Measurements from ENCODE around the gene HBE1. TPM values are rescaled to one million over a fixed set of nuclear protein-coding genes. Genes with fewer than 3 reads are reported as not detected.

The HBE1 gene
- polyA plus RNA-seq, 12 donors = 1.4 to 85.4 (median 19.9) TPM; not detected in 1

DNA sequence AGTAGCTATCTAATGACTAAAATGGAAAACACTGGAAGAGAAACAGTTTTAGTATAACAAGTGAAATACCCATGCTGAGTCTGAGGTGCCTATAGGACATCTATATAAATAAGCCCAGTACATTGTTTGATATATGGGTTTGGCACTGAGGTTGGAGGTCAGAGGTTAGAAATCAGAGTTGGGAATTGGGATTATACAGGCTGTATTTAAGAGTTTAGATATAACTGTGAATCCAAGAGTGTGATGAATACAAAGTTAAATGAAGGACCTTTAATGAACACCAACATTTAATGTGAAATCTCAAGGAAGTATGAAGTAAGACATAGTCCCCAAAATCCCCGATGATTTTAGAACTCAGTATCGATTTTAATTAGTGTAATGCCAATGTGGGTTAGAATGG is 32.3 kb downstream of the HBE1 start:
- DNase-seq = no peak

DNA sequence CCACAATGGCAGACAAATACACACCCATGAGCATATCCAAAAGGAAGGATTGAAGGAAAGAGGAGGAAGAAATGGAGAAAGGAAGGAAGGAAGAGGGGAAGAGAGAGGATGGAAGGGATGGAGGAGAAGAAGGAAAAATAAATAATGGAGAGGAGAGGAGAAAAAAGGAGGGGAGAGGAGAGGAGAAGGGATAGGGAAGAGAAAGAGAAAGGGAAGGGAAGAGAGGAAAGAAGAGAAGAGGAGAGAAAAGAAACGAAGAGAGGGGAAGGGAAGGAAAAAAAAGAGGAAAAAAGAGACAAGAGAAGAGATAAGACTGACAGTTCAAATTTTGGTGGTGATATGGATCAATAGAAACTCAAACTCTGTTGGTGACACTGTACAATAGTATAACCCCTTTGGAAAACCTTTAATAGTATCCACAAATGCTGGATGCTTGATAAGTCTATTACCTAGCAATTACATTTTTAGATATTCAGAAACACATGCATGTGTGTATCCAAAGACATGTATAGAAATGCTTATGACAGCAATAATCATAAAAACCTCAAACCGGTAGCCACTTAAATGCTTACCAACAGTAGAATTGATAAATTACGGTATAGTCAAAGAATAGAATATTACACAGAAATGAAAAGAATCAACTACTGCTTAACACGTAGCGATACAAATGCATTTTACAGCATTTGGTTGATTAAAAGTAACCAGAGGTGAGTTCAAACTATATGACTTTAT is 34.2 kb downstream of the HBE1 start:
- DNase-seq = no peak

DNA sequence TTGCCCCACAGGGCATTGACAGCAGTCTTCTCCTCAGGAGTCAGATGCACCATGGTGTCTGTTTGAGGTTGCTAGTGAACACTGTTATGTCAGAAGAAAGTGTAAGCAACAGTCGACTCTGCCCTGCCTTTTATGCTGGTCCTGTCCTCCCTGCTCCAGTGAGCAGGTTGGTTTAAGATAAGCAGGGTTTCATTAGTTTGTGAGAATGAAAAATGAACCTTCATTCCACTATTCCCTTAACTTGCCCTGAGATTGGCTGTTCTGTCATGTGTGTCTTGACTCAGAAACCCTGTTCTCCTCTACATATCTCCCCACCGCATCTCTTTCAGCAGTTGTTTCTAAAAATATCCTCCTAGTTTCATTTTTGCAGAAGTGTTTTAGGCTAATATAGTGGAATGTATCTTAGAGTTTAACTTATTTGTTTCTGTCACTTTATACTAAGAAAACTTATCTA is 35.3 kb downstream of the HBE1 start, which contains the start of gene HBD:
Gene HBD, minus strand, starts transcription at position 103 of the 454 bp plus-strand sequence. Its CDS starts 50 bp downstream, at position 53.
- no peak for DNase-seq

DNA sequence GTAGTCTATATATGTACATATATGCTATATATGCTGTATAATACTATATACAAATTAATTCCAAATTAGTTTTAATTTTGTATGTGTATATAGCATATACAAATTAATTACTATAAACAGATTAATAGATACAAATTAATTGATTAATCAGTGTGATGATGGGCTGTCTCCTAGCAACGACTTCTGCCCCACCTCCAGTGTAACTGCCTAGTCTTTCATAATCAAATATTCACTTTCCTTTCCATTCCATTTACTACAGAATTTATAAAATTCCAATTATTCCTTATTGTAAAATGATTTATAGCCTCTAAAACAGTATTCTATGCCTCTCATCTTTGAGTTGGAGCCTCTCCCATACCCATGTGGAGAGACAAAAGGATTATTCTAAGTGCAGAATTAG is 36.4 kb downstream of the HBE1 start:
- no peak for DNase-seq

DNA sequence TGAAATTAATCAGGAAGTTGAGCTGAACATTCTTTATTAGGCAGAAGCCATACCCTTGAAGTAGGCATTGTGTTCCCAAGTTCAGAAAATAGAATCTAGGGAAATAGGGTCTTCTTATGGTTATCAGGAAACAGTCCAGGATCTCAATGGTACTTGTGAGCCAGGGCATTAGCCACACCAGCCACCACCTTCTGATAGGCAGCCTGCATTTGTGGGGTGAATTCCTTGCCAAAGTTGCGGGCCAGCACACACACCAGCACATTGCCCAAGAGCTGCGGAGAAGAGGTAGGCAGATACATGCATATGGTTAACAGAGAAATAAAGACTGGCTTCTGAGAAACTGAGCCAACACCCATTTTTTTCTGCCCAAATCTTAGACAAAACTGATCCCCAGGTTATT is 36.9 kb downstream of the HBE1 start:
- no peak for DNase-seq

DNA sequence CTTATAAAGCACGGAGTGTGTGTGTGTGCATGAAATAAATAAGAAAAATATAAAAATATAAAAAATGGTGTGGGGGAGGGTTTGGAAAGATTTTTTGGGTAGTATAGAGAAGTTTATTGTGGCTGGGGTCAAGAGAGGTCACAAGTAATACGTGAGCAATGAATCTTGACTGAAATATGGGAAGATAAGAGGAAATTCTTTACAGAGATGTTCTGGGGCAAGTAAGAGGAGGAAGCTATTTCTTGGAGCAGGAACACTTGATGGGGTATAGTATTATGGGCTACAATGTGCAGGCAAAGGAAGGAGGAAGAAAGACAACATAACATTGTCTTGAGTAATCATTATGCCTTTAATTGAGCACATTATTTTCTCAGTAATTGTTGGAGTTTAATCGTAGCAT is 37.6 kb downstream of the HBE1 start:
- DNase-seq = no peak

DNA sequence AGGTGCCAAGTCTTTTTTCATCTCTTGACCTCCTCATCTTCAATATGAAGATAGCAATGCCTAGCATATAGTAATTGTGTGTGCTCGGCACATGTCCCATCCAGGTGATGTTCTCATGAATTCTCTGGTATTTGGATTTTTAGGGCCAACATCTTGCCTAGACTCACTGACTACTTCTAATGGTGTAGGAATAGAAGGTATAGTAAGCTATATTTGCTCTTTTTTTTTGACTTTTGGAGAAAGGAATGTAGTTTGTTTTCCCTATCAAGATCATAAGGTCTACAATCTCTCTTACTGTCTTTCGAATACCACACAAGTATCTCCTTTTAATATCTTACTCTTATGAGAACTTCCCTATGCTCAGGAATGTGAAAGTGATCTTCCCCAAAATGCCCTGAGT is 38.6 kb downstream of the HBE1 start:
- DNase-seq = no peak

DNA sequence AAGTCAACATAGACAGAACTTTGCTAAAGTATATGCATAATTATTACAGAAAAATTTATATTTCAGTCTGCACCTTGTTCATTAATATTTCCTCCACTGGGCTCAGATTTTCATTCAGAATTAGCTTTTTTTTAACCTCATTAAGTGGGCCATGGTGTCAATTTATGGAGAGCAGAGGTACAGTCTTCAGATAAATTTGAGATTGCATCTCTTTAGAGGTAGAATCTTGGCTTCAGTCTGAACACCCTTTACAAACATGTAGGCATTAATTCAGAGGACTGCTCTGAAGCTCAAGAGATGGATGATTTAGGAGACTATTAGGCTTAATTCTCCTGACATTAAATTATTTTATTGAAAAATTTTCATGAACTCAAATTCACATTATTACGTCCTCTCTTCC is 39.5 kb downstream of the HBE1 start:
- DNase-seq = no peak

DNA sequence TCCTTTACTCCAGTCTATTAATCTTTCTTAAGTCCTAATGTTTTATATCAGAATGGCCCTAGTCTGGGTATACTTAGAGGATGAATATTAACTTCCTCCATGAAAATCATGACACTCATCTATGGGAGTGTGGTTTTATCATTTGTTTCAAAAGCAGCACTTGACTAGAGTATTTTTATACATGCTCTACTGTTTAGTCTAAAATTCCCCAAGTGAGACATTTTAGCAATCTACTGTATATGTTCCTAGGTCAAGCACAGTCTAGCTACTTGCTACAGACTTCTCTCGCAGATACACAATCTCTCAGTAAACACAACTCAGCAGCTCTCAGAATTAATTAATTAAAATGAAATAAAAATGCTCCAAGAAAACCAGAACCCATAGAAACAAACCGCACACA is 39.9 kb downstream of the HBE1 start:
- no peak for DNase-seq

DNA sequence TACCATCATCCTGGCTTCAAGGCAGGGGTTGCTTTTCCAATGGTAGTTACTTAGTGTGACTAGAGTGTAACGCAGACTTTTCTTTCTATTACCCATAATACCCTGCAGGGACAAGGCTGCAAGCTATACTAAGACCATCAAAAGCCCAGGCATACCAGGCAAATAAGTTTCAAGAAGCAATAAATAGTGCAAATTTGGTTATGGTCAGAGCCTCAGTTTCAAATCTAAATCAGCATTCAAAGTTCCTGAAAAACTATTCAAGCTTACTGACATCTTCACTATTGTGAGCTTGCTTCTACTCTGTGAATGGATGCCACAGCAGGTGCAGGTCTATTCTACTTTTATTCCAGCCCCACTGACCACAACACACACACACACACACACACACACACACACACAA is 40.4 kb downstream of the HBE1 start:
- no peak for DNase-seq

DNA sequence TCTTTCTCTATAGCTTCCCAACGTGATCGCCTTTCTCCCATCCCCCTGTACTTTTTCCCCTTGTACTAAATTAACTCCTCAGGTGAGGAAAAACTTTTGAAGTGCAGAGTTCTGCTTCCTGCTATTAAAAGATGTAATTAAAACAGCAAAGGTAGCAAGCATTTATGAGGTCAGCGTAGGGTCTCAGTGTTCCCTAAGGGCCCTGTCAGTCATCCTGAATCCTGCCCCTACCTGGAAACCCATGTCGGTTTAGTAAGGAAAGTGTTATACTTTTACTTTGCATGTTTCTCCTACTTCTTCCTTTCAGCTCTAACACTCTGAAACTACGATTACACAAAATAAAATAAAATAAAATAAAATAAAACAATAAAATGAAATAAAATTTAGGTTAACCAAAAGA is 41.6 kb downstream of the HBE1 start:
- DNase-seq = no peak

DNA sequence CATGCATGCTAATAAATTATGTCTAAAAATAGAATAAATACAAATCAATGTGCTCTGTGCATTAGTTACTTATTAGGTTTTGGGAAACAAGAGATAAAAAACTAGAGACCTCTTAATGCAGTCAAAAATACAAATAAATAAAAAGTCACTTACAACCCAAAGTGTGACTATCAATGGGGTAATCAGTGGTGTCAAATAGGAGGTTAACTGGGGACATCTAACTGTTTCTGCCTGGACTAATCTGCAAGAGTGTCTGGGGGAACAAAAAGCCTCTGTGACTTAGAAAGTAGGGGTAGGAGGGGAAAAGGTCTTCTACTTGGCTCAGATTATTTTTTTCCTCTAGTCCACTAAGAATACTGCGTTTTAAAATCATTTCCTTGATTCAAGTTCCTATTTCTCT is 42.1 kb downstream of the HBE1 start:
- no peak for DNase-seq

DNA sequence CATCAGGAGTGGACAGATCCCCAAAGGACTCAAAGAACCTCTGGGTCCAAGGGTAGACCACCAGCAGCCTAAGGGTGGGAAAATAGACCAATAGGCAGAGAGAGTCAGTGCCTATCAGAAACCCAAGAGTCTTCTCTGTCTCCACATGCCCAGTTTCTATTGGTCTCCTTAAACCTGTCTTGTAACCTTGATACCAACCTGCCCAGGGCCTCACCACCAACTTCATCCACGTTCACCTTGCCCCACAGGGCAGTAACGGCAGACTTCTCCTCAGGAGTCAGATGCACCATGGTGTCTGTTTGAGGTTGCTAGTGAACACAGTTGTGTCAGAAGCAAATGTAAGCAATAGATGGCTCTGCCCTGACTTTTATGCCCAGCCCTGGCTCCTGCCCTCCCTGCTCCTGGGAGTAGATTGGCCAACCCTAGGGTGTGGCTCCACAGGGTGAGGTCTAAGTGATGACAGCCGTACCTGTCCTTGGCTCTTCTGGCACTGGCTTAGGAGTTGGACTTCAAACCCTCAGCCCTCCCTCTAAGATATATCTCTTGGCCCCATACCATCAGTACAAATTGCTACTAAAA is 42.9 kb downstream of the HBE1 start, which contains the start of gene HBB:
Gene HBB, minus strand, starts transcription at position 340 of the 579 bp plus-strand sequence. Its CDS starts 50 bp downstream, at position 290.
- no peak for DNase-seq

DNA sequence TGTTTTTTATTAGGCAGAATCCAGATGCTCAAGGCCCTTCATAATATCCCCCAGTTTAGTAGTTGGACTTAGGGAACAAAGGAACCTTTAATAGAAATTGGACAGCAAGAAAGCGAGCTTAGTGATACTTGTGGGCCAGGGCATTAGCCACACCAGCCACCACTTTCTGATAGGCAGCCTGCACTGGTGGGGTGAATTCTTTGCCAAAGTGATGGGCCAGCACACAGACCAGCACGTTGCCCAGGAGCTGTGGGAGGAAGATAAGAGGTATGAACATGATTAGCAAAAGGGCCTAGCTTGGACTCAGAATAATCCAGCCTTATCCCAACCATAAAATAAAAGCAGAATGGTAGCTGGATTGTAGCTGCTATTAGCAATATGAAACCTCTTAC is 44.3 kb downstream of the HBE1 start:
- no peak for DNase-seq

DNA sequence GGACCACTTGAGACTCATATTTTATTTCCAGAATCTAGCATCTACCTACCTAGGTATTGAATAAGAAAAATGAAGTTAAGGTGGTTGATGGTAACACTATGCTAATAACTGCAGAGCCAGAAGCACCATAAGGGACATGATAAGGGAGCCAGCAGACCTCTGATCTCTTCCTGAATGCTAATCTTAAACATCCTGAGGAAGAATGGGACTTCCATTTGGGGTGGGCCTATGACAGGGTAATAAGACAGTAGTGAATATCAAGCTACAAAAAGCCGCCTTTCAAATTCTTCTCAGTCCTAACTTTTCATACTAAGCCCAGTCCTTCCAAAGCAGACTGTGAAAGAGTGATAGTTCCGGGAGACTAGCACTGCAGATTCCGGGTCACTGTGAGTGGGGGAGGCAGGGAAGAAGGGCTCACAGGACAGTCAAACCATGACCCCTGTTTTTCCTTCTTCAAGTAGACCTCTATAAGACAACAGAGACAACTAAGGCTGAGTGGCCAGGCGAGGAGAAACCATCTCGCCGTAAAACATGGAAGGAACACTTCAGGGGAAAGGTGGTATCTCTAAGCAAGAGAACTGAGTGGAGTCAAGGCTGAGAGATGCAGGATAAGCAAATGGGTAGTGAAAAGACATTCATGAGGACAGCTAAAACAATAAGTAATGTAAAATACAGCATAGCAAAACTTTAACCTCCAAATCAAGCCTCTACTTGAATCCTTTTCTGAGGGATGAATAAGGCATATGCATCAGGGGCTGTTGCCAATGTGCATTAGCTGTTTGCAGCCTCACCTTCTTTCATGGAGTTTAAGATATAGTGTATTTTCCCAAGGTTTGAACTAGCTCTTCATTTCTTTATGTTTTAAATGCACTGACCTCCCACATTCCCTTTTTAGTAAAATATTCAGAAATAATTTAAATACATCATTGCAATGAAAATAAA is 44.9 kb downstream of the HBE1 start:
- DNase-seq = no peak

DNA sequence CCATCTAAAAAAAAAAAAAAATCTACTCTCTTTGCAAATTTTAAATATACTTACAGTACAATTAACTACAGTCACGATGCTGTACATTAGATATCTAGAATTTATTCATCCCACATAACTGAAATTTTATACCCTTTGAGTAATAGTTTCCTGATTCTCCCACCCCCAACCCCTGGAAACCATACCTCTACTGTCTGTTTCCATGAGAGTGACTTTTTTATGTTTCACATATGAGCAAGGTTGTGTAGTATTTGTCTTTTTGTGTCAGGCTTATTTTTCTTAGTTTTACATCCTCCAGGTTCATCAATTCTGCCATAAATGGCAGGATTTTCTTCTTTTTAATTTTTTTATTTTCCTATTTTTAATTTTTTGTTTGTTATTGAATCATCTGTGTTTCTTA is 46.1 kb downstream of the HBE1 start:
- no peak for DNase-seq

DNA sequence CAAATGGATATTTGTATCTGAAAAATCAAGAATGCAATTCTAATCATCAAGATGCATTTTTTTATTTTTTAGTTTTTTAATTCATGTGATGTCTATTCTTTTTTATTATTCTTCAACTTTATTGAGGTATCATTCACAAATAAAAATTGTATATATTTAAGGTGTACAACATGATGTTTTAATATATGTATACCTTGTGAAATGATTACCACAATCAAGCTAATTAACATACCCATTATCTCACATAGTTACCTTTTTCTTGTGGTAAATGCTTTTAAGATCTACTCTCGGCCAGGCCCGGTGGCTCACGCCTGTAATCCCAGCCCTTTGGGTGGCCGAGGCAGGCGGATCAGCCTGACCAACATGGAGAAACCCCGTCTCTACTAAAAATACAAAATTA is 46.6 kb downstream of the HBE1 start:
- DNase-seq = no peak

Other genes with a start within 250 kb of the HBE1 start
- not detected for gene OR52J3, start 223.4 kb downstream of the HBE1 start, polyA plus RNA-seq (ENCODE audit: insufficient read length in 12 of 12)
- gene OR52E2, start 210.3 kb downstream of the HBE1 start, polyA plus RNA-seq (ENCODE audit: insufficient read length in 12 of 12) = not detected
- not detected for gene OR52E1, start 200.4 kb downstream of the HBE1 start, polyA plus RNA-seq (ENCODE audit: insufficient read length in 12 of 12)
- not detected for gene OR52A5, start 131.6 kb downstream of the HBE1 start, polyA plus RNA-seq (ENCODE audit: insufficient read length in 12 of 12)
- under 1 TPM in 6 of 12 donors, not detected in 6; 0.01 to 0.03 (median 0.02) TPM for gene OR52A1, start 115.2 kb downstream of the HBE1 start, polyA plus RNA-seq (ENCODE audit: insufficient read length in 12 of 12)
- not detected for gene OR51V1, start 69.3 kb downstream of the HBE1 start, polyA plus RNA-seq (ENCODE audit: insufficient read length in 12 of 12)
- 1,000 to 10,000 TPM in 2 of 12 donors, 100 to 1,000 TPM in 9, not detected in 1; 100 to 1,375 (median 373) TPM for gene HBB, start 42.9 kb downstream of the HBE1 start, polyA plus RNA-seq (ENCODE audit: insufficient read length in 12 of 12)
- under 1 TPM in 7 of 12 donors, not detected in 5; 0.25 to 0.80 (median 0.38) TPM for gene HBD, start 35.5 kb downstream of the HBE1 start, polyA plus RNA-seq (ENCODE audit: insufficient read length in 12 of 12)
- gene HBG1, start 20.1 kb downstream of the HBE1 start, polyA plus RNA-seq (ENCODE audit: insufficient read length in 12 of 12) = 1,000 to 10,000 TPM in 2 of 12 donors, 100 to 1,000 TPM in 3, 10 to 100 TPM in 2, 1 to 10 TPM in 4, not detected in 1; 4.2 to 8,722 (median 70.4) TPM
- gene HBG2, start 15.2 kb downstream of the HBE1 start, polyA plus RNA-seq (ENCODE audit: insufficient read length in 12 of 12) = over 10,000 TPM in 2 of 12 donors, 1,000 to 10,000 TPM in 9, 100 to 1,000 TPM in 1; 964 to 18,217 (median 4,493) TPM
- gene OR51B4, start 32.0 kb upstream of the HBE1 start, polyA plus RNA-seq (ENCODE audit: insufficient read length in 12 of 12) = under 1 TPM in 1 of 12 donors, not detected in 11; 0.33 TPM
- gene OR51B2, start 54.4 kb upstream of the HBE1 start, polyA plus RNA-seq (ENCODE audit: insufficient read length in 12 of 12) = not detected
- under 1 TPM in 6 of 12 donors, not detected in 6; 0.14 to 0.37 (median 0.19) TPM for gene OR51B5, start 73.6 kb upstream of the HBE1 start, polyA plus RNA-seq (ENCODE audit: insufficient read length in 12 of 12)
- gene OR51B6, start 81.6 kb upstream of the HBE1 start, polyA plus RNA-seq (ENCODE audit: insufficient read length in 12 of 12) = not detected
- gene OR51M1, start 113.9 kb upstream of the HBE1 start, polyA plus RNA-seq (ENCODE audit: insufficient read length in 12 of 12) = not detected
- not detected for gene OR51Q1, start 152.2 kb upstream of the HBE1 start, polyA plus RNA-seq (ENCODE audit: insufficient read length in 12 of 12)
- gene OR51I1, start 171.6 kb upstream of the HBE1 start, polyA plus RNA-seq (ENCODE audit: insufficient read length in 12 of 12) = not detected
- gene OR51I2, start 179.4 kb upstream of the HBE1 start, polyA plus RNA-seq (ENCODE audit: insufficient read length in 12 of 12) = not detected
- not detected for gene OR52D1, start 218.7 kb upstream of the HBE1 start, polyA plus RNA-seq (ENCODE audit: insufficient read length in 12 of 12)
- gene UBQLN3, start 240.0 kb upstream of the HBE1 start, polyA plus RNA-seq (ENCODE audit: insufficient read length in 12 of 12) = not detected
- gene UBQLNL, start 246.8 kb upstream of the HBE1 start, polyA plus RNA-seq (ENCODE audit: insufficient read length in 12 of 12) = under 1 TPM in 10 of 12 donors, not detected in 2; 0.11 to 0.77 (median 0.17) TPM

All from muscle of arm (tissue), 12 donors.